Measurements from ENCODE around the gene PDS5B. TPM values are rescaled to one million over a fixed set of nuclear protein-coding genes. Genes with fewer than 3 reads are reported as not detected.
A peak's percentile ranks its signal among the peaks of the same experiment; 100 is the strongest.

PDS5B gene
- total RNA-seq, 1 donor: 44.9 TPM

GRCh38 chr13:32610538-32610937, 24.3 kb downstream of the PDS5B start:
- no peak overlapping the region for H3K4me3 ChIP-seq (ENCODE audit: low read depth, low read length)
- no peak for DNase-seq (ENCODE audit: low read depth)
- no peak for TF ChIP-seq CTCF (IDR thresholded peaks at IDR 0.05; ENCODE audit: insufficient read depth, low read depth, low read length)

- DNase-seq (ENCODE audit: low read depth): no peak
- TF ChIP-seq CTCF (IDR thresholded peaks at IDR 0.05; ENCODE audit: insufficient read depth, low read depth, low read length): no peak
- H3K4me3 ChIP-seq (ENCODE audit: low read depth, low read length): no peak overlapping the region
Measured at GRCh38 chr13:32610977-32611376, 24.7 kb downstream of the PDS5B start.

- no peak overlapping the region for H3K4me3 ChIP-seq (ENCODE audit: low read depth, low read length)
- DNase-seq (ENCODE audit: low read depth): no peak
- TF ChIP-seq CTCF (IDR thresholded peaks at IDR 0.05; ENCODE audit: insufficient read depth, low read depth, low read length): no peak
Measured at GRCh38 chr13:32616883-32617511, 30.7 kb downstream of the PDS5B start.

- no peak overlapping the region for H3K4me3 ChIP-seq (ENCODE audit: low read depth, low read length)
- DNase-seq (ENCODE audit: low read depth): no peak
- TF ChIP-seq CTCF (IDR thresholded peaks at IDR 0.05; ENCODE audit: insufficient read depth, low read depth, low read length): no peak
Measured at GRCh38 chr13:32622827-32623226, 36.6 kb downstream of the PDS5B start.

- peak; percentile 37 for DNase-seq (ENCODE audit: low read depth)
- no peak for TF ChIP-seq CTCF (IDR thresholded peaks at IDR 0.05; ENCODE audit: insufficient read depth, low read depth, low read length)
Measured at GRCh38 chr13:32624441-32624840, 38.2 kb downstream of the PDS5B start.

GRCh38 chr13:32627793-32628192, 41.5 kb downstream of the PDS5B start:
- TF ChIP-seq CTCF (IDR thresholded peaks at IDR 0.05; ENCODE audit: insufficient read depth, low read depth, low read length): no peak
- H3K4me3 ChIP-seq (ENCODE audit: low read depth, low read length): no peak overlapping the region
- DNase-seq (ENCODE audit: low read depth): no peak

More at GRCh38 chr13:32624441-32624840, 38.2 kb downstream of the PDS5B start:
- H3K4me3 ChIP-seq (ENCODE audit: low read depth, low read length): no peak overlapping the region

- no peak for DNase-seq (ENCODE audit: low read depth)
- H3K4me3 ChIP-seq (ENCODE audit: low read depth, low read length): no peak overlapping the region
- no peak for TF ChIP-seq CTCF (IDR thresholded peaks at IDR 0.05; ENCODE audit: insufficient read depth, low read depth, low read length)
Measured at GRCh38 chr13:32629313-32629712, 43.1 kb downstream of the PDS5B start.
